SK-N-SH treated with all-trans-retinoic acid at 6 μM for 48 hours (cell line): Measurements from ENCODE around the gene GNAQ.
A peak's percentile ranks its signal among the peaks of the same experiment; 100 is the strongest.

ENCODE experiments used
- ATAC-seq: fragments of 200-7000 bp; cut with Tn5 transposase; 3 replicates; pipeline ENCODE4 v1.9.1; 2020; ENCODE audit warnings: mild to moderate bottlenecking, moderate library complexity
- ARNTL ChIP-seq: fragments of 450-650 bp; formaldehyde crosslinking; IDR thresholded peaks from 2 replicates; pipeline ENCODE4 v1.5.0; 2020; ENCODE audit warnings: low read depth, mild to moderate bottlenecking, moderate library complexity, borderline replicate concordance
- BACH2 ChIP-seq: fragments of 250-450 bp; sonication (Bioruptor Pico); IDR thresholded peaks from 2 replicates; pipeline ENCODE4 v1.9.0; 2021; ENCODE audit warnings: mild to moderate bottlenecking, borderline replicate concordance
- ISL1 ChIP-seq: fragments of 250-450 bp; sonication (Bioruptor Pico); IDR thresholded peaks from 2 replicates; pipeline ENCODE4 v2.1.2; 2022; ENCODE audit warnings: mild to moderate bottlenecking, moderate library complexity
- POU6F1 ChIP-seq: fragments of 250-450 bp; sonication (Bioruptor Pico); IDR thresholded peaks from 2 replicates; pipeline ENCODE4 v1.8.0; 2021; ENCODE audit warnings: low read depth, mild to moderate bottlenecking, moderate library complexity, borderline replicate concordance
- SNAI2 ChIP-seq: fragments of 250-450 bp; sonication (Bioruptor Pico); IDR thresholded peaks from 2 replicates; pipeline ENCODE4 v1.5.0; 2020; ENCODE audit warnings: mild to moderate bottlenecking, moderate library complexity
- TCF4 ChIP-seq: fragments of 250-450 bp; sonication (Bioruptor Pico); IDR thresholded peaks from 2 replicates; pipeline ENCODE4 v1.8.0; 2021; ENCODE audit warnings: mild to moderate bottlenecking, moderate library complexity, borderline replicate concordance
- TOX ChIP-seq: fragments of 250-450 bp; sonication (Bioruptor Pico); IDR thresholded peaks from 2 replicates; pipeline ENCODE4 v1.8.0; 2021; ENCODE audit warnings: mild to moderate bottlenecking, moderate library complexity, borderline replicate concordance
- TSHZ2 ChIP-seq: fragments of 250-450 bp; sonication (Bioruptor Pico); IDR thresholded peaks from 2 replicates; pipeline ENCODE4 v1.5.0; 2020; ENCODE audit warnings: mild to moderate bottlenecking, moderate library complexity
- ZC3H10 ChIP-seq: fragments of 250-450 bp; sonication (Bioruptor Pico); IDR thresholded peaks from 2 replicates; pipeline ENCODE4 v1.5.1; 2021; ENCODE audit warnings: mild to moderate bottlenecking, moderate library complexity
- ZFP3 ChIP-seq: fragments of 250-450 bp; sonication (Bioruptor Pico); IDR thresholded peaks from 2 replicates; pipeline ENCODE4 v1.5.0; 2020; ENCODE audit warnings: mild to moderate bottlenecking, moderate library complexity
- ZFP30 ChIP-seq: fragments of 450-650 bp; formaldehyde crosslinking; IDR thresholded peaks from 2 replicates; pipeline ENCODE4 v1.5.0; 2022; ENCODE audit warnings: mild to moderate bottlenecking, moderate library complexity
- ZNF565 ChIP-seq: fragments of 450-650 bp; formaldehyde crosslinking; conservative IDR thresholded peaks from 2 replicates; pipeline ENCODE4 v1.5.0; 2020; ENCODE audit warnings: low read depth, mild to moderate bottlenecking, moderate library complexity
- ZNF70 ChIP-seq: fragments of 450-650 bp; formaldehyde crosslinking; IDR thresholded peaks from 2 replicates; pipeline ENCODE4 v1.5.0; 2020; ENCODE audit warnings: mild to moderate bottlenecking, moderate library complexity
- ZNF8 ChIP-seq: fragments of 450-650 bp; formaldehyde crosslinking; IDR thresholded peaks from 2 replicates; pipeline ENCODE4 v1.5.0; 2020; ENCODE audit warnings: mild to moderate bottlenecking, moderate library complexity
- TF ChIP-seq, protein P1 (sequence below): fragments of 250-450 bp; sonication (Bioruptor Pico); IDR thresholded peaks from 2 replicates; pipeline ENCODE4 v1.8.0; 2020; ENCODE audit warnings: mild to moderate bottlenecking, moderate library complexity, borderline replicate concordance
- TF ChIP-seq, protein P2 (sequence below): fragments of 250-450 bp; sonication (Bioruptor Pico); IDR thresholded peaks from 2 replicates; pipeline ENCODE4 v1.5.1; 2020; ENCODE audit warnings: low read depth, mild to moderate bottlenecking, moderate library complexity
- TF ChIP-seq, protein P3 (sequence below): fragments of 250-450 bp; sonication (Bioruptor Pico); IDR thresholded peaks from 2 replicates; pipeline ENCODE4 v1.5.1; 2021; ENCODE audit warnings: mild to moderate bottlenecking, moderate library complexity

The GNAQ gene

GRCh38 chr9:77896269-77896937 is 135.2 kb downstream of the GNAQ start:
- no peak for TF ChIP-seq ISL1 (CRISPR knock-in tag)
- TF ChIP-seq, protein P1, sequence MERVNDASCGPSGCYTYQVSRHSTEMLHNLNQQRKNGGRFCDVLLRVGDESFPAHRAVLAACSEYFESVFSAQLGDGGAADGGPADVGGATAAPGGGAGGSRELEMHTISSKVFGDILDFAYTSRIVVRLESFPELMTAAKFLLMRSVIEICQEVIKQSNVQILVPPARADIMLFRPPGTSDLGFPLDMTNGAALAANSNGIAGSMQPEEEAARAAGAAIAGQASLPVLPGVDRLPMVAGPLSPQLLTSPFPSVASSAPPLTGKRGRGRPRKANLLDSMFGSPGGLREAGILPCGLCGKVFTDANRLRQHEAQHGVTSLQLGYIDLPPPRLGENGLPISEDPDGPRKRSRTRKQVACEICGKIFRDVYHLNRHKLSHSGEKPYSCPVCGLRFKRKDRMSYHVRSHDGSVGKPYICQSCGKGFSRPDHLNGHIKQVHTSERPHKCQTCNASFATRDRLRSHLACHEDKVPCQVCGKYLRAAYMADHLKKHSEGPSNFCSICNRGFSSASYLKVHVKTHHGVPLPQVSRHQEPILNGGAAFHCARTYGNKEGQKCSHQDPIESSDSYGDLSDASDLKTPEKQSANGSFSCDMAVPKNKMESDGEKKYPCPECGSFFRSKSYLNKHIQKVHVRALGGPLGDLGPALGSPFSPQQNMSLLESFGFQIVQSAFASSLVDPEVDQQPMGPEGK (CRISPR knock-in tag), result no peak
- no peak for TF ChIP-seq ZNF8 (CRISPR knock-in tag)
- TF ChIP-seq, protein P2, sequence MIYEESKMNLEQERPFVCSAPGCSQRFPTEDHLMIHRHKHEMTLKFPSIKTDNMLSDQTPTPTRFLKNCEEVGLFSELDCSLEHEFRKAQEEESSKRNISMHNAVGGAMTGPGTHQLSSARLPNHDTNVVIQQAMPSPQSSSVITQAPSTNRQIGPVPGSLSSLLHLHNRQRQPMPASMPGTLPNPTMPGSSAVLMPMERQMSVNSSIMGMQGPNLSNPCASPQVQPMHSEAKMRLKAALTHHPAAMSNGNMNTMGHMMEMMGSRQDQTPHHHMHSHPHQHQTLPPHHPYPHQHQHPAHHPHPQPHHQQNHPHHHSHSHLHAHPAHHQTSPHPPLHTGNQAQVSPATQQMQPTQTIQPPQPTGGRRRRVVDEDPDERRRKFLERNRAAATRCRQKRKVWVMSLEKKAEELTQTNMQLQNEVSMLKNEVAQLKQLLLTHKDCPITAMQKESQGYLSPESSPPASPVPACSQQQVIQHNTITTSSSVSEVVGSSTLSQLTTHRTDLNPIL (CRISPR knock-in tag), result peak; percentile 47; the same call in 1 of the 2 replicates
- ATAC-seq, result no peak

DNA sequence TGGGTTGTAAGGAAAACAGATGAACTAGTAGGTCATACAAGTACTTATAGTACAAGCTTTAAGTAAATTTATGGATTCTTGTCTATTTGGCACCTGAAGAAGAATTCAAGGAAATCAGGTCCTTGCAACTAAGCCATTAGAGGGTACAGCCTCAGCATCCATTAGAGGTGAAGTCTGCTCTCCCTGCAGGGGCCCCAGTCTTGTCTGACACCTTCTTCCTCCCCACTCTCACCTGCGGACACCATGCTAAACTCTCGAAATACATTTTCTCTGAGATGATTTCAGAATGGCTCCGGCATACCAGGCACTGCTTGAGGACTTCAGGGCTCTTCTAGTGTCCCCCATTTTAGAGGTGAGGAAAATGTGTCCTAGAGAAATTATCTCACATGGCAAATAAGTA is 137.9 kb downstream of the GNAQ start:
- TF ChIP-seq ISL1 (CRISPR knock-in tag) (no peak), ZFP30 (CRISPR knock-in tag) (no peak), ZNF565 (no peak), BACH2 (no peak), SNAI2 (CRISPR knock-in tag) (no peak), TCF4 (no peak), ZC3H10 (CRISPR knock-in tag) (no peak), ARNTL (CRISPR knock-in tag) (no peak), ZNF70 (CRISPR knock-in tag) (no peak), POU6F1 (CRISPR knock-in tag) (no peak), ZFP3 (no peak), TOX (no peak), TSHZ2 (no peak)
- TF ChIP-seq, protein P3, sequence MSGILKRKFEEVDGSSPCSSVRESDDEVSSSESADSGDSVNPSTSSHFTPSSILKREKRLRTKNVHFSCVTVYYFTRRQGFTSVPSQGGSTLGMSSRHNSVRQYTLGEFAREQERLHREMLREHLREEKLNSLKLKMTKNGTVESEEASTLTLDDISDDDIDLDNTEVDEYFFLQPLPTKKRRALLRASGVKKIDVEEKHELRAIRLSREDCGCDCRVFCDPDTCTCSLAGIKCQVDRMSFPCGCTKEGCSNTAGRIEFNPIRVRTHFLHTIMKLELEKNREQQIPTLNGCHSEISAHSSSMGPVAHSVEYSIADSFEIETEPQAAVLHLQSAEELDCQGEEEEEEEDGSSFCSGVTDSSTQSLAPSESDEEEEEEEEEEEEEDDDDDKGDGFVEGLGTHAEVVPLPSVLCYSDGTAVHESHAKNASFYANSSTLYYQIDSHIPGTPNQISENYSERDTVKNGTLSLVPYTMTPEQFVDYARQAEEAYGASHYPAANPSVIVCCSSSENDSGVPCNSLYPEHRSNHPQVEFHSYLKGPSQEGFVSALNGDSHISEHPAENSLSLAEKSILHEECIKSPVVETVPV, result no peak
- TF ChIP-seq, protein P2 (CRISPR knock-in tag), result no peak
- TF ChIP-seq, protein P1 (CRISPR knock-in tag), result no peak
- TF ChIP-seq, all 23 proteins: peak for 0
- ATAC-seq, result no peak
